GM10266 (cell line): ENCODE measurements around the gene SNTA1.
"Not testable (repeated sequence)": the region's sequence is repeated elsewhere in the genome, so short reads cannot be mapped to it uniquely, and the experiment has no call there.

ENCODE experiments used
- DNase-seq: peaks from one replicate; pipeline ENCODE4 v3.0.0; 2012; ENCODE audit errors: extremely low spot score
- CTCF ChIP-seq: IDR thresholded peaks from 2 replicates; pipeline ENCODE4 v1.5.1; 2012; ENCODE audit warnings: mild to moderate bottlenecking, low read depth; ENCODE audit not compliant: control insufficient read depth, insufficient read depth; ENCODE audit errors: missing control alignments

The SNTA1 gene

GRCh38 chr20:33474097-33474873, 30.7 kb upstream of the SNTA1 start:
- no peak for TF ChIP-seq CTCF
- no peak for DNase-seq

DNA sequence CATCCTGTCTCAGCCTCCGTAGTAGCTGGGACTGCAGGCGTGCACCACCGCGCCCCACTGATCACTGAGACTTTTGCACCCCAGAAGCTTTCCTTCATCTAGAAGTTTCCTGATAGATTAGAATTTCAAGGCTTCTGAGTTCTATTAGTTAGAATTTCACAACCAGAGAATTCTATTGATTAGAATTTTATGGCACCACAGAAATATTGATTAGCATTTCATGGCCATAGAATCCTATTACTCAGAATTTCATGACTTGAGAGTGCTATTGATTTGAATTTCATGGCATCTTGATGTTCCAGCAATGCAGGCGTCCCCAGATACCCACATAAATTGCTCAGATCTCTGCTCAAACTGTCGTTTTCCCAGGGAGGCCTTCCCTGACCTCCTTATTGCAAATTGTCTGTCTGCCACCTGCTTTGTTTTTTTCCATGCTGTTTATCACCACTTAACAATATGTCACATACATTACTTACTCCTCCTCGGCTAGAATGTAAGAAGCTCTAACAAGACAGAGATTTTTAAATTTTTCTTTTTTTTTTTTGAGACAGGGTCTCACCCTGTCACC, 29.4 kb upstream of the SNTA1 start:
- DNase-seq: no peak
- no peak for TF ChIP-seq CTCF

- DNase-seq: no peak
- TF ChIP-seq CTCF: no peak
Measured at GRCh38 chr20:33470866-33471265, 27.3 kb upstream of the SNTA1 start.

GRCh38 chr20:33470457-33470856, 26.9 kb upstream of the SNTA1 start:
- TF ChIP-seq CTCF: no peak
- no peak for DNase-seq

DNA sequence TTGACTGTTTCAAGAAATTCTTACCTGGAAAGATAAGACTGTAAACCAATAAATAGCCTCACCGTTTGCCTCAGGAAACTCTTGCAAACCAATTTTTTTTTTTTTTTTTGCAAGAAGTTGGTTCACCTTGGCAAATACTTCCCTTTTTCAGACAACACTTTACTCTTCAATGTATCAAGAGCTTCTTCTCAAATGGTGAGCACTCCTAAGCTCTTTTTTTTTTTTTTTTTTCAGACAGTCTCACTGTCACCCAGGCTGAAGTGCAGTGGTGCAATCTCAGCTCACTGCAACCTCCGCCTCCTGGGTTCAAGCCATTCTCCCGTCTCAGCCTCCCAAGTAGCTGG, 22.7 kb upstream of the SNTA1 start:
- no peak for TF ChIP-seq CTCF

GRCh38 chr20:33465481-33466302, 22.1 kb upstream of the SNTA1 start:
- DNase-seq: no peak

More for the DNA sequence above, 22.7 kb upstream of the SNTA1 start:
- DNase-seq: no peak

DNA sequence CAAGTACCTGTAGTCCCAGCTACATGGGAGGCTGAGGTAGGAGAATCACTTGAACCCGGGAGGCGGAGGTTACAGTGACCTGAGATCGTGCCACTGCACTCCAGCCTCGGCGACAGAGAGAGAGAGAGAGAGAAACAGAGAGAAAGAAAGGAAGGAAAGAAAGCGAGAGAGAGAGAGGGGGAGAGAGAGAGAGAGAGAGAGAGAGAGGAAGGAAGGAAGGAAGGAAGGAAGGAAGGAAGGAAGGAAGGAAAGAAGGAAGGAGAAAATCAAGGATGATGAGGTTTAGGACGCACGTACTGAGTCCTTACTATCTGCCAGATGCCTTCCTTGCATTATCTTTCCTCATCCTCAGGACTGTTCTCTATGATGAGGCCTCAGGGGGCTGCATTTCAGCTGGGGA, 21.2 kb upstream of the SNTA1 start:
- DNase-seq: not testable (repeated sequence)

More at GRCh38 chr20:33465481-33466302, 22.1 kb upstream of the SNTA1 start:
- no peak for TF ChIP-seq CTCF
